IMR-90 (cell line): Measurements from ENCODE around the gene PACSIN2. TPM values are rescaled to one million over a fixed set of nuclear protein-coding genes. Genes with fewer than 3 reads are reported as not detected.

Source experiments
- ATAC-seq: fragments of 200-7000 bp; cut with Tn5 transposase; 2 replicates; pipeline ENCODE4 v1.9.1; 2020; ENCODE audit warnings: low read depth, mild to moderate bottlenecking, moderate library complexity
- BruUV-seq: library from RNA; stranded (reverse); fragments of 400-500 nt; replicated peaks from 2 replicates; lab custom pipeline; 2021; lab: Mats Ljungman, UMichigan
- CTCF ChIA-PET: fragments of 300-600 bp; formaldehyde crosslinking; extraction: SDS; loops from one replicate; lab custom pipeline; 2021; ENCODE audit warnings: antibody characterized with exemption; lab: Yijun Ruan, JAX
- POLR2A ChIA-PET: fragments of 300-600 bp; sonication (Branson Sonifier 250); formaldehyde crosslinking; loops from one replicate; lab custom pipeline; 2022; ENCODE audit warnings: antibody characterized with exemption; ENCODE audit not compliant: unreplicated experiment; lab: Charles Lee
- DNase-seq: peaks from one replicate; pipeline ENCODE4 v3.0.0; 2013
- H2AFZ ChIP-seq: replicated peaks from 2 replicates; pipeline ENCODE3; 2013; ENCODE audit warnings: low read length, mild to moderate bottlenecking; ENCODE audit not compliant: poor library complexity
- H2AK5ac ChIP-seq: 2 replicates; pipeline ENCODE4 v1.6.1; 2013; ENCODE audit warnings: low read depth, low read length, inconsistent platforms
- H2AK9ac ChIP-seq: replicated peaks from 2 replicates; pipeline ENCODE3; 2013; ENCODE audit warnings: mild to moderate bottlenecking, low read depth, low read length, moderate library complexity; ENCODE audit not compliant: poor library complexity
- H2BK120ac ChIP-seq: 2 replicates; pipeline ENCODE4 v1.6.1; 2013; ENCODE audit warnings: low read depth, low read length, inconsistent platforms
- H2BK15ac ChIP-seq: 3 replicates; pipeline ENCODE4 v1.6.1; 2013; ENCODE audit warnings: low read depth, low read length, inconsistent platforms
- H2BK20ac ChIP-seq: 2 replicates; pipeline ENCODE4 v1.6.1; 2013; ENCODE audit warnings: low read depth, mild to moderate bottlenecking, inconsistent platforms, low read length, moderate library complexity
- H2BK5ac ChIP-seq: 2 replicates; pipeline ENCODE4 v1.6.1; 2013; ENCODE audit warnings: mild to moderate bottlenecking, low read depth, low read length, inconsistent platforms; ENCODE audit not compliant: poor library complexity, severe bottlenecking
- H3K14ac ChIP-seq: replicated peaks from 2 replicates; pipeline ENCODE4 v1.6.1; 2013; ENCODE audit warnings: low read depth, low read length, inconsistent platforms
- H3K18ac ChIP-seq: 2 replicates; pipeline ENCODE4 v1.6.1; 2013; ENCODE audit warnings: low read depth, low read length, control low read depth
- H3K23ac ChIP-seq: 2 replicates; pipeline ENCODE4 v1.6.1; 2013; ENCODE audit warnings: low read depth, low read length, inconsistent platforms
- H3K27ac ChIP-seq: 2 replicates; pipeline ENCODE4 v1.5.1; 2013; ENCODE audit warnings: mild to moderate bottlenecking, control low read depth, low read length; ENCODE audit not compliant: insufficient read depth
- H3K27me3 ChIP-seq: 2 replicates; pipeline ENCODE4 v1.6.1; 2013; ENCODE audit warnings: low read length; ENCODE audit not compliant: control insufficient read depth, insufficient read depth
- H3K36me3 ChIP-seq: 2 replicates; pipeline ENCODE4 v1.6.1; 2013; ENCODE audit warnings: low read length, mixed read lengths; ENCODE audit not compliant: control insufficient read depth, insufficient read depth
- H3K4ac ChIP-seq: 2 replicates; pipeline ENCODE4 v1.6.1; 2013; ENCODE audit warnings: low read depth, low read length, inconsistent platforms
- H3K4me1 ChIP-seq: 2 replicates; pipeline ENCODE4 v1.6.1; 2013; ENCODE audit warnings: low read length, mixed read lengths; ENCODE audit not compliant: control insufficient read depth, insufficient read depth
- H3K4me2 ChIP-seq: 2 replicates; pipeline ENCODE4 v1.6.1; 2013; ENCODE audit warnings: low read depth, mild to moderate bottlenecking, control low read depth, low read length, moderate library complexity
- H3K4me3 ChIP-seq: 2 replicates; pipeline ENCODE4 v1.5.1; 2013; ENCODE audit warnings: low read depth, mild to moderate bottlenecking, control low read depth, low read length, moderate library complexity; ENCODE audit not compliant: insufficient read depth
- H3K56ac ChIP-seq: 2 replicates; pipeline ENCODE4 v1.6.1; 2013; ENCODE audit warnings: low read length, inconsistent platforms; ENCODE audit not compliant: insufficient read depth; ENCODE audit errors: extremely low read depth
- H3K79me1 ChIP-seq, 2 experiments: 2 replicates each; pipeline ENCODE4 v1.6.1; 2013; ENCODE audit warnings: low read length in 2 of 2, inconsistent platforms in 1 of 2, low read depth in 1 of 2
- H3K9ac ChIP-seq: 2 replicates; pipeline ENCODE4 v1.6.1; 2013; ENCODE audit warnings: low read depth, low read length, control low read depth
- H3K9me1 ChIP-seq: 2 replicates; pipeline ENCODE4 v1.6.1; 2013; ENCODE audit warnings: low read length, inconsistent platforms; ENCODE audit not compliant: insufficient read depth
- H3K9me3 ChIP-seq: 2 replicates; pipeline ENCODE4 v1.6.1; 2013; ENCODE audit warnings: low read length; ENCODE audit not compliant: control insufficient read depth, insufficient read depth
- H4K20me1 ChIP-seq: 2 replicates; pipeline ENCODE4 v1.6.1; 2013; ENCODE audit warnings: low read length, inconsistent platforms; ENCODE audit not compliant: insufficient read depth
- H4K5ac ChIP-seq: 2 replicates; pipeline ENCODE4 v1.6.1; 2013; ENCODE audit warnings: mild to moderate bottlenecking, low read depth, low read length, control low read depth
- H4K8ac ChIP-seq, 2 experiments: 2 replicates each; pipeline ENCODE4 v1.6.1; 2013; ENCODE audit warnings: low read depth in 2 of 2, low read length in 2 of 2, control low read depth in 1 of 2, inconsistent platforms in 1 of 2
- H4K91ac ChIP-seq: 2 replicates; pipeline ENCODE4 v1.6.1; 2013; ENCODE audit warnings: low read depth, low read length, inconsistent platforms; ENCODE audit not compliant: insufficient read depth
- BHLHE40 ChIP-seq: fragments of 150-350 bp; IDR thresholded peaks from 2 replicates; pipeline ENCODE4 v1.6.1; 2016; ENCODE audit warnings: mild to moderate bottlenecking, low read depth, low read length
- CEBPB ChIP-seq: IDR thresholded peaks from 2 replicates; pipeline ENCODE4 v1.6.1; 2012; ENCODE audit warnings: low read depth, low read length, improper control_type of control experiment
- CHD1 ChIP-seq: IDR thresholded peaks from 2 replicates; pipeline ENCODE4 v1.6.1; 2012; ENCODE audit warnings: low read depth, low read length, improper control_type of control experiment
- CTCF ChIP-seq: conservative IDR thresholded peaks from 2 replicates; pipeline ENCODE4 v1.5.1; 2012; ENCODE audit warnings: mild to moderate bottlenecking, low read depth, low read length, improper control_type of control experiment
- FOS ChIP-seq: fragments of 150-350 bp; IDR thresholded peaks from 2 replicates; pipeline ENCODE4 v1.6.1; 2016; ENCODE audit warnings: low read depth, low read length
- MAFK ChIP-seq: IDR thresholded peaks from 2 replicates; pipeline ENCODE4 v1.6.1; 2012; ENCODE audit warnings: low read depth, low read length, improper control_type of control experiment
- MAZ ChIP-seq: IDR thresholded peaks from 2 replicates; pipeline ENCODE4 v1.6.1; 2012; ENCODE audit warnings: low read depth, mild to moderate bottlenecking, low read length, improper control_type of control experiment, moderate library complexity, borderline replicate concordance
- MXI1 ChIP-seq: IDR thresholded peaks from 2 replicates; pipeline ENCODE4 v1.6.1; 2012; ENCODE audit warnings: low read depth, mild to moderate bottlenecking, low read length, moderate library complexity, borderline replicate concordance
- NFE2L2 ChIP-seq: fragments of 150-350 bp; IDR thresholded peaks from 2 replicates; pipeline ENCODE4 v1.6.1; 2016; ENCODE audit warnings: low read depth, mild to moderate bottlenecking, low read length
- POLR2A ChIP-seq: IDR thresholded peaks from 2 replicates; pipeline ENCODE4 v1.6.1; 2012; ENCODE audit warnings: mild to moderate bottlenecking, low read depth, low read length
- RAD21 ChIP-seq: IDR thresholded peaks from 2 replicates; pipeline ENCODE4 v1.6.1; 2012; ENCODE audit warnings: low read length, improper control_type of control experiment
- RCOR1 ChIP-seq: IDR thresholded peaks from 2 replicates; pipeline ENCODE4 v1.6.1; 2012; ENCODE audit warnings: mild to moderate bottlenecking, low read length, improper control_type of control experiment; ENCODE audit not compliant: insufficient replicate concordance
- RFX5 ChIP-seq: IDR thresholded peaks from 2 replicates; pipeline ENCODE4 v1.8.0; 2012; ENCODE audit warnings: low read depth, mild to moderate bottlenecking, low read length, moderate library complexity
- SMC3 ChIP-seq: fragments of 150-350 bp; IDR thresholded peaks from 2 replicates; pipeline ENCODE4 v1.6.1; 2016; ENCODE audit warnings: low read depth, mild to moderate bottlenecking, antibody characterized with exemption, low read length, moderate library complexity
- USF2 ChIP-seq: fragments of 150-350 bp; IDR thresholded peaks from 2 replicates; pipeline ENCODE4 v1.6.1; 2017; ENCODE audit warnings: mild to moderate bottlenecking, antibody characterized with exemption, low read length, low read depth
- WGBS, 2 experiments: methylation state at CpG; one replicate each; pipeline versions ENCODE4 v1.1.5 to v1.1.7; 2013; ENCODE audit warnings: missing lambda C conversion rate in 2 of 2; ENCODE audit not compliant: insufficient read length in 1 of 2; ENCODE audit errors: extremely low coverage in 2 of 2; 5-methylcytosine and 5-hydroxymethylcytosine counted together
- dilution Hi-C: fragments of 300-500 bp; cut with HindIII; formaldehyde crosslinking; loops from one replicate; pipeline ENCODE4 v1.14.3; 2018; ENCODE audit warnings: low sequenced_read_pairs; ENCODE audit not compliant: unreplicated experiment
- in situ Hi-C: fragments of 300-500 bp; cut with MboI; formaldehyde crosslinking; loops from 3 replicates; pipeline ENCODE4 v1.14.3; 2019; ENCODE audit warnings: low sequenced_read_pairs, inconsistent platforms, mixed read lengths
- intact Hi-C: fragments of 100-400 bp; cut with micrococcal nuclease; formaldehyde crosslinking; loops from 2 replicates; pipeline ENCODE4 v1.10.0; 2022
- polyA plus RNA-seq, 3 experiments: library from polyadenylated mRNA; depleted of rRNA; stranded (reverse); fragments of >200 nt; gene quantifications; 2 replicates each; pipeline ENCODE4 v1.2.3, GENCODE V29; 2012; ENCODE audit warnings: low replicate concordance in 1 of 3
- total RNA-seq: library from RNA; depleted of rRNA; stranded (reverse); fragments of >200 nt; gene quantifications from 2 replicates; pipeline ENCODE4 v1.2.3, GENCODE V29; 2012
- TF ChIP-seq, protein P1 (sequence below): fragments of 150-350 bp; IDR thresholded peaks from 2 replicates; pipeline ENCODE4 v1.6.1; 2016; ENCODE audit warnings: low read depth, mild to moderate bottlenecking, low read length, moderate library complexity, borderline replicate concordance

Gene PACSIN2
- total and polyA plus RNA-seq, 2 of the 4 experiments (the other 2 are of a cell fraction): 85.0 to 118 TPM

- H3K56ac ChIP-seq: no peak overlapping the region
- peaks cover 53 to 70% of the 10 kb centered on the region in 2 experiments for H3K79me1 ChIP-seq
- H3K23ac ChIP-seq: no peak overlapping the region
- no peak overlapping the region for H2BK120ac ChIP-seq
- H4K20me1 ChIP-seq: peaks cover 27% of the 10 kb centered on the region
- no peaks in the 10 kb centered on the region for H3K4me1 ChIP-seq
- 100% methylated on average over 3 of the region's 9 CpGs; no CpG with 5 or more reads in 1 of the 2 experiments for WGBS, 2 experiments
- ChIA-PET POLR2A (no interaction called here), CTCF (no interaction called here)
- H3K9ac ChIP-seq: no peak overlapping the region
- H2BK15ac ChIP-seq: no peak overlapping the region
- H3K9me1 ChIP-seq: peaks cover 14% of the 10 kb centered on the region
- H2BK20ac ChIP-seq: no peak overlapping the region
- no peak for DNase-seq
- H3K4me2 ChIP-seq: no peak overlapping the region
- no peak overlapping the region for H4K8ac ChIP-seq
- no peak overlapping the region for H2BK5ac ChIP-seq
- H2AK5ac ChIP-seq: no peak overlapping the region
- in situ Hi-C loops: no loop called here
- dilution Hi-C loops: no loop called here
- peaks cover 30% of the 10 kb centered on the region for H3K36me3 ChIP-seq
- no peak overlapping the region for H3K4ac ChIP-seq
- H3K14ac ChIP-seq: no peak overlapping the region
- TF ChIP-seq MAFK (no peak), RAD21 (no peak), CHD1 (no peak), CTCF (no peak), FOS (no peak), RFX5 (no peak), MXI1 (no peak), RCOR1 (no peak), CEBPB (no peak), BHLHE40 (no peak), SMC3 (no peak), MAZ (no peak), NFE2L2 (no peak), USF2 (no peak), POLR2A (no peak)
- TF ChIP-seq, protein P1, sequence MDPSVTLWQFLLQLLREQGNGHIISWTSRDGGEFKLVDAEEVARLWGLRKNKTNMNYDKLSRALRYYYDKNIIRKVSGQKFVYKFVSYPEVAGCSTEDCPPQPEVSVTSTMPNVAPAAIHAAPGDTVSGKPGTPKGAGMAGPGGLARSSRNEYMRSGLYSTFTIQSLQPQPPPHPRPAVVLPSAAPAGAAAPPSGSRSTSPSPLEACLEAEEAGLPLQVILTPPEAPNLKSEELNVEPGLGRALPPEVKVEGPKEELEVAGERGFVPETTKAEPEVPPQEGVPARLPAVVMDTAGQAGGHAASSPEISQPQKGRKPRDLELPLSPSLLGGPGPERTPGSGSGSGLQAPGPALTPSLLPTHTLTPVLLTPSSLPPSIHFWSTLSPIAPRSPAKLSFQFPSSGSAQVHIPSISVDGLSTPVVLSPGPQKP: no peak
- H3K27ac ChIP-seq: no peak overlapping the region
- intact Hi-C loops: no loop called here
- no peaks in the 10 kb centered on the region for H3K27me3 ChIP-seq
- H3K9me3 ChIP-seq: no peaks in the 10 kb centered on the region
- no peak overlapping the region for H3K18ac ChIP-seq
- no peak overlapping the region for H2AFZ ChIP-seq
- ATAC-seq: no peak
- no peak overlapping the region for H3K4me3 ChIP-seq
- H4K5ac ChIP-seq: no peak overlapping the region
- no peak overlapping the region for H2AK9ac ChIP-seq
- no peak overlapping the region for H4K91ac ChIP-seq
- BruUV-seq: no TSS peak
These were observed 122.8 kb downstream of the PACSIN2 start for GRCh38 chr22:42892156-42892555.
